Measurements from ENCODE around the gene APOA4.
"Not testable (repeated sequence)": the region's sequence is repeated elsewhere in the genome, so short reads cannot be mapped to it uniquely, and the experiment has no call there.

APOA4 gene

DNA sequence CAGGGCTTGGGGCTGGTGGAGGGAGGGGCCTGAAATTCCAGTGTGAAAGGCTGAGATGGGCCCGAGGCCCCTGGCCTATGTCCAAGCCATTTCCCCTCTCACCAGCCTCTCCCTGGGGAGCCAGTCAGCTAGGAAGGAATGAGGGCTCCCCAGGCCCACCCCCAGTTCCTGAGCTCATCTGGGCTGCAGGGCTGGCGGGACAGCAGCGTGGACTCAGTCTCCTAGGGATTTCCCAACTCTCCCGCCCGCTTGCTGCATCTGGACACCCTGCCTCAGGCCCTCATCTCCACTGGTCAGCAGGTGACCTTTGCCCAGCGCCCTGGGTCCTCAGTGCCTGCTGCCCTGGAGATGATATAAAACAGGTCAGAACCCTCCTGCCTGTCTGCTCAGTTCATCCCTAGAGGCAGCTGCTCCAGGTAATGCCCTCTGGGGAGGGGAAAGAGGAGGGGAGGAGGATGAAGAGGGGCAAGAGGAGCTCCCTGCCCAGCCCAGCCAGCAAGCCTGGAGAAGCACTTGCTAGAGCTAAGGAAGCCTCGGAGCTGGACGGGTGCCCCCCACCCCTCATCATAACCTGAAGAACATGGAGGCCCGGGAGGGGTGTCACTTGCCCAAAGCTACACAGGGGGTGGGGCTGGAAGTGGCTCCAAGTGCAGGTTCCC lies 6.5 kb upstream of the APOA4 start, which contains the start of gene APOC3:
TSS of gene APOC3 (plus strand) at position 383 of the 659 bp plus-strand sequence. CDS start 676 bp downstream, outside the sequence.
- no peak for DNase-seq

DNA sequence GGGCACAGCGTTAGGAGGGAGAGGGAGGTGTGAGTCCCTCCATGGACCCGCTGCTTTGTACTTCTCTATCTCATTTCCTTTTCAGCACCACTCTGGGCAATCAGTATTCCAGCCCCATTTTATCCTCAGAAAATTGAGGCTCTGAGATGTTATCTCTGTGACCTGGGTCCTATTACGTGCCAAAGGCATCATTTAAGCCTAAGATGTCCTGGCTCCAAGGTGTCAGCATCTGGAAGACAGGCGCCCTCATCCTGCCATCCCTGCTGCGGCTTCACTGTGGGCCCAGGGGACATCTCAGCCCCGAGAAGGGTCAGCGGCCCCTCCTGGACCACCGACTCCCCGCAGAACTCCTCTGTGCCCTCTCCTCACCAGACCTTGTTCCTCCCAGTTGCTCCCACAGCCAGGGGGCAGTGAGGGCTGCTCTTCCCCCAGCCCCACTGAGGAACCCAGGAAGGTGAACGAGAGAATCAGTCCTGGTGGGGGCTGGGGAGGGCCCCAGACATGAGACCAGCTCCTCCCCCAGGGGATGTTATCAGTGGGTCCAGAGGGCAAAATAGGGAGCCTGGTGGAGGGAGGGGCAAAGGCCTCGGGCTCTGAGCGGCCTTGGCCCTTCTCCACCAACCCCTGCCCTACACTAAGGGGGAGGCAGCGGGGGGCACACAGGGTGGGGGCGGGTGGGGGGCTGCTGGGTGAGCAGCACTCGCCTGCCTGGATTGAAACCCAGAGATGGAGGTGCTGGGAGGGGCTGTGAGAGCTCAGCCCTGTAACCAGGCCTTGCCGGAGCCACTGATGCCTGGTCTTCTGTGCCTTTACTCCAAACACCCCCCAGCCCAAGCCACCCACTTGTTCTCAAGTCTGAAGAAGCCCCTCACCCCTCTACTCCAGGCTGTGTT lies 5.8 kb upstream of the APOA4 start:
- DNase-seq, result no peak

GRCh38 chr11:116827461-116827860 lies 4.4 kb upstream of the APOA4 start:
- no peak for DNase-seq

DNA sequence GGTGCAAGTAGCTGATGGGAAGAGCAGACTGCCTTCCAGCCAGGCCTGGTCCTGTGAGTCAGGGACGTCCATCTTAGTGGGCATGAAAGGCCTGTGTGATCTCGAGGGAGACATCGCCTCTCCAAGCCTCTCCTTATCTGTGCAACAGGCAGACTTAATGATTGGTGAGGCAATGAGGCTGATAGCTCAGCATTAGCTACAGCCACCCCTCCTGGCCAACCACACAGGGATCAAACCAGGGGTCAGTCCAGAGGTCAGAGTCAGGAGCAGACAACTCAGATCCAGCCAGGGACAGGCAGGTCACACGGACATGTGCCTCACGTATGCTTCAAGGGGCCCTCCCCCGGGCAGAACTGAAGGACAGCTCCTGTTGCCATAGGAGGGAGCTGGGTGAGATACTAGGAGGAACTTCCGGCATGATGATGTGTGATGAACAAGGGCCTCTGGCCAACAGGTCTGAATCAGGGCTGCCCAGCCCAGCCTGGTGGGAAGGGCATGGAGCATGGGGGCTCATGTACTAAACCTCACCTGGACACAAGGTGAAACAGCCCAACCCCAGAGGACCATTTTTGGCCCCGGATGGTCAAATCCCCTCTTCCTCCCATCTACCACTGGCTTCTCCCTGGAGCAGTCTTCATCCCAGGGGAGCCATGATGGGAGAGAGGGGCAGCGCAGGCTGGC lies 3.8 kb upstream of the APOA4 start:
- DNase-seq, result no peak

GRCh38 chr11:116825854-116826750 lies 3.0 kb upstream of the APOA4 start:
- DNase-seq, result no peak

GRCh38 chr11:116825434-116825833 lies 2.3 kb upstream of the APOA4 start:
- DNase-seq, result no peak

DNA sequence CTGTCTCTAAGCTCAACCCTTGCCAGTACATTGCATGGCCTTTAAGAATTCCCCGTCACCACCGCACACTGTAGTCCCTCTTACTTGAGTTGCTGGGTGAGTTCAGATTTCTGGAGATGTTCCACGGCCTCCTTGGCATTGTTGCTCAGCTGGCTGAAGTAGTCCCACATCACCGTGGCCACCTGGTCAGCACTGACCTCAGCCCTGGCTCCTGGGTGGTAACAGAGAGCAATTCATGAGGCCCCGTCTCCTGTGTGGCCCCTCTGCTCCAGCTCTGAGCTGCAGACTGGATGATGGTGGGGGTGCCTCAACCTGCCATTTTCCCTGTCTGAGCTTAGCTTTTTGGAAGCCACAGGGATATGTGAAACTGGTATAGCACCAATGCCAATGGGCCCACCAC lies 529 bp downstream of the APOA4 start:
- no peak for DNase-seq

DNA sequence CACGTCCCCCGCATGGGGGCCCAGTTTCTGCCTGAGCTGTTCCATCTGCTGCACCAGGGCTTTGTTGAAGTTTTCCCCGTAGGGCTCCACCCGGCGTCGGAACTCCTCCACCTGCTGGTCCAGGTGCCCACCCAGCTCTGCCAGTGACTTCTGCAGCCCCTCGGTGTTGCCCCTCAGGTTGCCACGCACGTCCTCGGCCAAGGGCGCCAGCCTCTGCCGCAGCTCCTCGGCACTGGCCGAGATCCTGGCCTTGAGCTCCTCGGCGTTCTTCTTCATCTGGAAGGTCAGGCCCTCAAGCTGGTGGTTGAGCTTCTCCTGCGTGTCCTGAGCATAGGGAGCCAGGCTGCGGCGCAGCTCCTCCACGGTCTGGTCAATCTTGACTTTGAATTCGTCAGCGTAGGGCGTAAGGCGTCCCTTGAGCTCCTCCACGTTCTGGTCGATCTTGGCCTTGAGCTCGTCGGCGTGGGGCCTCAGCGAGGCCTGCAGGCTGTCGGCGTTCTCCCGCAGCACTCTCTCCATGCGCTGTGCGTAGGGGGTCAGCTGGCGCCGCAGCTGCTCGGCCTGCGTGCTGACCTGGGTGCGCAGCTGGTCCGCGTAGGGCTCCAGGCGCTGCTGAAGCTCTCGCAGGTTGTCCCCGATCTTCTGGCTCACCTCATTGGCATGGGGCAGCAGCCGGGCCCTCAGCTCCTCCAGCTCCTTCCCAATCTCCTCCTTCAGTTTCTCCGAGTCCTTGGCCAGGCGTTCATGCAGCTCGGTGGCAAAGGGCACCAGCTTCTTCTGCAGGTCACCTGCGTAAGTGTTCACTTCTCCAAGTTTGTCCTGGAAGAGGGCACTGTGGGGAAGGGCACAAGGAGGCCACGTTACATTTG lies 1.8 kb downstream of the APOA4 start:
- no peak for DNase-seq

DNA sequence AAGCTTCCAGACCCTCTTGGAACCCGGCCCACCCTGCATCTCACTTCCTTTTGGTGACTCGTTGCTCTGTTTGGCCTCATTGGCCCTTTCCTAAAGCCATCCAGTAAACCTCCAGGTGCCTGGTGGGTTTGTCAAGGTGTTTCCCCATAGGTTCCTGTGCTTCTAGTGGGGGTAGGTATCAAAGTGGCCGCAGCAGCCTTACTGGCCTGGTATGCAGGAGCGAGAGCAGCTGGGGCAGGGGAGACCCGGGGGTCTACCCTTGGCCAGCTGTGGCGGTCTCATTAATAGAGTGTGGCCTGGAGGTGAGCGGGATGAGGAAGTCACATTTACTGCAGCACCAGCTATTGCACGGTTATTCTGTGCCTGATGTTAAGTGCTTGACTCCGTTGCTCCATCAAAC lies 4.1 kb downstream of the APOA4 start:
- no peak for DNase-seq

GRCh38 chr11:116814502-116814901 lies 8.6 kb downstream of the APOA4 start:
- DNase-seq, result no peak

GRCh38 chr11:116813781-116814471 lies 9.2 kb downstream of the APOA4 start:
- no peak for DNase-seq

DNA sequence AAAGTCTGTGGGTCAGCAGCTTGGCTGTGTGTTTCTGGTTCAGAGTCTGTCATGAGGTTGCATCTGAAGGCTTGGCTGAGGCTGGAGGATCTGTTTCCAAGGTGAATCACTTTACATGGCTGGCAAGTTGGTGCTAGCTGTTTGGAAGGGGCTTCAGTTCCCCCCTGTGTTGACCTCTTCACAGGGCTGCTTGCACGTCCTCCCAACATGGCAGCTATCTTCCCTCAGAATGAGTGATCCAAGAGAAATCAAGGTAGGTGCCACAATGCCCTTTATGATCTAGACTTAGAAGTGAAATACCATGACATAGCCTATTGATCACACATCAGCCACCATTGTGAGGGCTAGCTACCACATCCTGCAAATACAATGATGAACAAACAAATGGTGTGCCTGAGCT lies 9.9 kb downstream of the APOA4 start:
- DNase-seq, result no peak

DNA sequence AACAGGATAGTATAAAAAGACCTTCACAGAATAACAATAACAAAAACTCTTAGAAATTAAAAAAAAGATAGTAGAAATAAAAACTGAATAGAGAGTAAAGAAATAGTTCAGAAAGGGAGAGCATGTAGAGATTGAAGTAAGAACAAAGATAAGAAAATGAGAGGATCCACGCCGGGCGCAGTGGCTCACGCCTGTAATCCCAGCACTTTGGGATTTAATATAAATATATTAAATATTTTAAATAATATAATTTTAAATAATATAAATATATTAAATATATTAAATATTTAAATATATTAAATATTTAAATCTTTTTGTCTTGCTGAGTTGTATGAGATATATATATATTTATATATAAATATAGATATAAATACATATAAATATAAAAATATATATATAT lies 11.0 kb downstream of the APOA4 start:
- DNase-seq, result no peak

DNA sequence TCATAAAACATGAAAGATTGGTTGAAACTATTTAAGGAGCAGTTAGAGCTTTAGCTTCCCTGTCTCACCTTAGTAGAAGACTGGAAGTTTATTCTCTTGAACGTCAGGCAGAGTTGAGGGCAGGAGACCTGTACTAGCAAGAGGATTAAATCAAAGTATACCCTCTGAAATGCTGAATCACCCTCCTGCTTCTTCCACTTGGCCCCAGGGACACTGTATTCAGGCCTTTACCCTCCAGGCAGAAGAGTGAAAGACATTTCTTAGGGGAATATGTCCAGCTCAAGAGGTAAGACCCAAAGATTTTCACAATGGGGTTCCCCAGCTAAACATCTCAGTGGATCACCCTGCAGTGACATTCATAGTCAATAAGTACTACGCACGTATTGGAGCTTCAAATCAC lies 11.9 kb downstream of the APOA4 start:
- no peak for DNase-seq

GRCh38 chr11:116808262-116809175 lies 14.6 kb downstream of the APOA4 start:
- DNase-seq, result no peak

DNA sequence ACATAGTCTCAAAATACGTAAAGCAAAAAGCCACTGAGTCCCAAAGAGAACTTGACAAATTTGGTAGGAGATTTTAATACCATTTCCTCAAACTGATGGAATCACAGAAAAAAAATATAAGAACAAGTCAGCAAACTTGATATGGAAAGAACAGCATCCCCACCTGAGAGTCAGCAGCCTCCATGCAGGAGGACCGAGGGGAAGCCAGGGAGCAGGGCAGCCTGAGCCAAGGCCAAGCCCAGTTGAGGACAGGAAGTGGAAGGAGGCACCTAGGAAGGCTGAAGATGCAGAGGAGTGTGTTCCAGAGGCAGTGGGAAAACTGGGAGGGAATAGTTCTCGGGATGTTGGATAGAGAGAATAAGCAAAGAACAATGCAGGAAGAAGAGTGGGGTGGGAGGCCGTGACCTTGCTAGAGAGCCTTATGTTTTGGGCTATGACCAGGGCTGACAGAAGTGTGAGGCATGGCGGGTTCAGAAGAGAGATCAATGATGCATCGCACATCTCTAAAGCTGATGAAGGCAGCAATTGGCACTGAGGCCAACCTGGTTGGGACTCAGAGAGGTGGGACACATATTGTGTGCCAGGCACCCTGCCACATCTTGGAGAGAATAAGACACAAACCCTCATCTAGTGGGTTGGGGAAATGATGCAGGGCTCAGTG lies 15.4 kb downstream of the APOA4 start:
- DNase-seq, result no peak

GRCh38 chr11:116804001-116804400 lies 19.1 kb downstream of the APOA4 start:
- DNase-seq, result no peak

DNA sequence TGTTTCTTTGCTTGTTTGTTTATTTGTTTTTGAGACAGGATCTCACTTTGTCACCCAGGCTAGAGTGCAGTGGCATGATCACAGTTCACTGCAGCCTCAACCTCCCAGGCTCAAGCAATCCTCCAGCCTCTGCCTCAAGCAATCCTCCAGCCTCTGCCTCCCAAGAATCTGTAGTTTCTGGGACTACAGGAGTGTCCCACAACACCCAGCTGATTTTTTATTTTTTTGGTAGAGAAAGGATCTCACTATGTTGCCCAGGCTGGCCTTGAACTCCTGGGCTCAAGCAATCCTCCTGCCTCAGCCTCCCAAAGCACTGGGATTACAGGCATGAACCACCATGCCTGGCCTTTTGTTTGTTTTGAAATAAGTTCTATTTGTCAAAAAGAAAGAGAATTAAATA lies 21.4 kb downstream of the APOA4 start:
- not testable (repeated sequence) for DNase-seq

DNA sequence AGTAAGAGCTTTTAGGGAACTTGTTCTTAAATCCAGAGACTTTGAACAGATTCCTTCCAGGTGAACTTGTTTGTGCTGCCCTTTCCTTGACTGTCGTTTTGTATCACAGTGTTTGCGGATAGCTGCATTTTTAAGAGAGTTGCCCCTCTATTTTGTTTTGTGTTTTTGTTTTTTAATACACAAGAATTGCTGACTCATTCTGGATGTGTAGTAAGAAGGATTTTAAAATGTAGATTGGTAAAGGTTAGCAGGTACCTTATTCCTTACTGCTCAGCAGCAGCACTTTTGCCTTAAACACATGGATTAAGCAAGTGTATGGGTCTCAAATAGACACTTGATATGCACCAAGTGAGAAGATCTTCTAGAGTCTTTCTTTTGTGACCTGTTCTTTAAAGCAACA lies 22.5 kb downstream of the APOA4 start:
- no peak for DNase-seq

All from T-helper 9 cell (primary cell).